Endothelial cell of umbilical vein (primary cell): ENCODE data around the gene MAGI3.

Experiments
- CTCF ChIP-seq, 2 donors: IDR thresholded peaks; 1 replicate in 1 of 2; 2 replicates in 1 of 2; pipeline ENCODE4 v1.5.1; 2011; ENCODE audit warnings: low read length in 2 of 2, mild to moderate bottlenecking in 2 of 2, moderate library complexity in 2 of 2, control low read depth in 1 of 2, inconsistent platforms in 1 of 2, low read depth in 1 of 2; ENCODE audit not compliant: insufficient read depth in 1 of 2; ENCODE audit errors: extremely low read depth in 1 of 2
- EZH2 ChIP-seq: IDR thresholded peaks from 2 replicates; pipeline ENCODE4 v1.6.1; 2012; ENCODE audit warnings: borderline replicate concordance, low read depth, mild to moderate bottlenecking, moderate library complexity, low read length, inconsistent platforms; ENCODE audit not compliant: severe bottlenecking
- JUN ChIP-seq: IDR thresholded peaks from 2 replicates; pipeline ENCODE4 v1.6.1; 2011; ENCODE audit warnings: borderline replicate concordance, low read depth; ENCODE audit not compliant: insufficient read length, insufficient read depth
- MAX ChIP-seq: IDR thresholded peaks from 2 replicates; pipeline ENCODE4 v1.6.1; 2011; ENCODE audit not compliant: insufficient read depth, insufficient read length
- MYC ChIP-seq: IDR thresholded peaks from one replicate; pipeline ENCODE4 v1.6.1; 2011; ENCODE audit warnings: mild to moderate bottlenecking, low read depth, low read length
- POLR2A ChIP-seq: IDR thresholded peaks from 2 replicates; pipeline ENCODE4 v1.6.1; 2012; ENCODE audit warnings: low read depth, mild to moderate bottlenecking, control low read depth, low read length
- POLR2AphosphoS5 ChIP-seq: IDR thresholded peaks from 2 replicates; pipeline ENCODE4 v1.6.1; 2012; ENCODE audit warnings: low read depth, mild to moderate bottlenecking, control low read depth, low read length, moderate library complexity; ENCODE audit not compliant: insufficient read depth

- TF ChIP-seq POLR2A, result no peak
- TF ChIP-seq EZH2, result no peak
- TF ChIP-seq CTCF (IDR thresholded peaks at IDR 0.05; ENCODE audit: extremely low read depth in 1 of 2, insufficient read depth in 1 of 2, low read depth in 1 of 2, low read length in 2 of 2), result no peak
- TF ChIP-seq MAX, result no peak
- no peak for TF ChIP-seq JUN
- no peak for TF ChIP-seq POLR2AphosphoS5
- no peak for TF ChIP-seq MYC
Observed at GRCh38 chr1:113479713-113480676, 89.7 kb downstream of the MAGI3 start.
